ENCODE data around the gene SUN5.

SUN5 gene

DNA sequence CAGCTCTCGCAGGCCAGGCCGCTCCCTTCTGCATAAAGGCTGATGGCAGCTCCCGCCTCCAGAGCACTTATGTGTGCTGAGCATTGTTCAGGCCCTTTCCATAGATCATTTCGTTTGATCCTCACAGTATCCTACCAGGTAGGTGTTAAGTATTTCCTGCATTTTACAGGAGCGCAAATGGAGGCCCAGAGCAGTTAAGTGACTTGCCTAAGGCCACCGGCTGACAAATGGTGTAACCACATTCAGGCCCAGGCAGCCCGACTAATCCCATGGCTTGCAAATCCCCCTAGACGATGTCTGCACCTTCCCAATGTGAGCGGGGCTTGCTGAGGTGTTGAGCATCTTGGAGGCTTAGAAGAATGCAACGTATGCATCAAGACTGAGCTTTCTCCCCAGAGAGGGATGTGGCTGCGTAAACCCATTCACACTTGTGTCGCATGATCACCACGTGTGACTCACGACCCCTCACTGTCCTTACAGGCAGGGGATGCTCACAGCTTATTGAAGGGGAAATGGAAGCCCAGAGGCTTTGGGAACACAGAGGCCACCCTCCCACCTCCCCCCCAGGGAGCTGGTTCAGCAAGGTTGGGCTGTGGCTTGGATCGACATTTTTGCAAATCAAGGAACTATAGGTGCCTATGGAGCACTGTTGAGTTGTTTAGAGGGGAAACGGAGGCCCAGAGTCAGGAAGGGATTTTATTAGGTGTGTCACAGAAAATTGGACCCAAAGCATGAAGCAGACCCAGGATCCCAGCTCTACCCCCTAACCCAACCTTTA lies 10.3 kb upstream of the SUN5 start:
- FAIRE-seq (no peak), DNase-seq (ENCODE audit: low spot score) (no peak)

DNA sequence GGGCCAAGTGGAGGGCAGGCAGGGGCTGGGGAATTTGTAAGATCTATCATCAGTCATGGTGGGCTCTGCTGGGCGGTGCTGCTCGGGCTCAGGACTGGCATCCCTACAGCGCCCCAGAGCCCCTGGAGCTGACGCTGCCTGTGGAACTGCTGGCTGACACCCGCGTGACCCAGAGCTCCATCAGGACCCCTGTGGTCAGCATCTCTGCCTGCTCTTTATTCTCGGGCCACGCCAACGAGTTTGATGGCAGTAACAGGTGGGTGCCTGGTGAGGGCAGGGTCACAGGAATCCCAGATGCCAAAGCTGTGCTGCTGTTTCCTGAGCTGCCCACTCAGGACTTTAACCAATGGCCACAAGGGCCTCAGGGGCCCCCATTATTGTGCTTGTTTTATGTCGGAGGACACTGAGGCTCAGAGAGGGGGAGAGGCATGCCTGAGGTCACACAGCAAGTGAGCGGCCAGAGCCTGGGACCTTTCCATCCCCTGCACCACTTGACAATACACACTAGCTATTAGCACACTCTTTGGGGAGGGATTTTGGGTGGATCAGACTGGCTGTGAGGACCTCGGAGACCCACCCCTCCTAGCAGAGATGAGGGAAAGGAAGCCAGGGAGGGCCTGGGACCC lies 9.6 kb upstream of the SUN5 start:
- FAIRE-seq (no peak), DNase-seq (ENCODE audit: low spot score) (no peak)

GRCh38 chr20:33012327-33013189 lies 8.3 kb upstream of the SUN5 start:
- DNase-seq (ENCODE audit: low spot score) (no peak), FAIRE-seq (no peak)

DNA sequence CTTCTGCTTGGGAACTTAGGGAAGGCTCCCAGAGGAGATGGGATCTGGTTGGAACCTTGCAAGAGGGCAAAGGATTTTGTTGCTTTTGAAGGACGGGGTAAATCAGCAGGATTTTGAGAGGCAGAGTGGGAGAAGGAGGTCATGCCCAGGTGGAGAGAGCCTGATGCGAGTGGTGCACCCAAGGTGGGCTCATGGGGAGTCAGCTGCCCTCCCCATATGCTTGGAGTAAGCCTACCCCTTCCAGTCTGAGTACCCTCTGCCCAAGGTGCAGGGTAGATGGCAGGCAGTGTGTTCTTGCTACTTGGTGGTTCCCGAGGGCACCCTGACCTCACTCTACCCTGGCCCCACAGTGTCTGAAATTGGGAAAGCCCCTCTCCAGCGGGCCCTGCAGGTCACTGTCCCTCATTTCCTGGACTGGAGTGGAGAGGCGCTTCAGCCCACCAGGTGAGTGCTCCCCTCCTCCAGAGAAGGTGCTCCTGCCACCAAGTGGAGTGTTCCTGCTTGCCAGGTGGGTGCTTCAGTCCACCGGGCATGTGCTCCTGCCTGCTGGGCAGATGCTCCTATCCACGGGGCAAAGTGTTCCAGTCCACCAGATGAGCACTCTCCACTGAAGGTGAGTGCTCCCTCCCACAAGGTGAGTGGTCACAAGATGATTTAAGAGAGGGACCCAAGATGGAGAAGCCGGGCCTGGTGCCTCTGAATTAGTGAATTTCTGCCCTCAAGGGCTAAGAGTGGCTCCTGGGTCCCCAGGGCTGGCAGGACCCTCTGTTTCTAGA lies 6.6 kb upstream of the SUN5 start:
- FAIRE-seq (no peak), DNase-seq (ENCODE audit: low spot score) (no peak)

DNA sequence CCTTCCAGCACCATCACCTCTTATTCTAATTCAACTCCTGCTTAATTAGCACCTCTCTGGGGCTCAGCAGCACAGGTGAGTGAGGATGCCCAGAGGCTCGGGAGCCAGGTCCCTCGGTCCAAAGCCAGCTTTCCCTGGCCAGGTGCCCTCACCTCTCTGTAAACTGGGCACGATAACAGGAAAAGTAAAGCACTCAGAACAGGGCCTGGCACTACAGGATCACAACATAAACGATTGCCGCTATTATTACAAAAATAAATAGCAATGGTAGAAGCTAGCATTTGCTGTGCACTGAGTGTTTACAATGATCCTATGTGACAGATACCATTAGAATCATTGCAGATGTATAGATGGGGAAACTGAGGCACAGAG lies 5.9 kb upstream of the SUN5 start:
- FAIRE-seq: no peak
- DNase-seq (ENCODE audit: low spot score): no peak

DNA sequence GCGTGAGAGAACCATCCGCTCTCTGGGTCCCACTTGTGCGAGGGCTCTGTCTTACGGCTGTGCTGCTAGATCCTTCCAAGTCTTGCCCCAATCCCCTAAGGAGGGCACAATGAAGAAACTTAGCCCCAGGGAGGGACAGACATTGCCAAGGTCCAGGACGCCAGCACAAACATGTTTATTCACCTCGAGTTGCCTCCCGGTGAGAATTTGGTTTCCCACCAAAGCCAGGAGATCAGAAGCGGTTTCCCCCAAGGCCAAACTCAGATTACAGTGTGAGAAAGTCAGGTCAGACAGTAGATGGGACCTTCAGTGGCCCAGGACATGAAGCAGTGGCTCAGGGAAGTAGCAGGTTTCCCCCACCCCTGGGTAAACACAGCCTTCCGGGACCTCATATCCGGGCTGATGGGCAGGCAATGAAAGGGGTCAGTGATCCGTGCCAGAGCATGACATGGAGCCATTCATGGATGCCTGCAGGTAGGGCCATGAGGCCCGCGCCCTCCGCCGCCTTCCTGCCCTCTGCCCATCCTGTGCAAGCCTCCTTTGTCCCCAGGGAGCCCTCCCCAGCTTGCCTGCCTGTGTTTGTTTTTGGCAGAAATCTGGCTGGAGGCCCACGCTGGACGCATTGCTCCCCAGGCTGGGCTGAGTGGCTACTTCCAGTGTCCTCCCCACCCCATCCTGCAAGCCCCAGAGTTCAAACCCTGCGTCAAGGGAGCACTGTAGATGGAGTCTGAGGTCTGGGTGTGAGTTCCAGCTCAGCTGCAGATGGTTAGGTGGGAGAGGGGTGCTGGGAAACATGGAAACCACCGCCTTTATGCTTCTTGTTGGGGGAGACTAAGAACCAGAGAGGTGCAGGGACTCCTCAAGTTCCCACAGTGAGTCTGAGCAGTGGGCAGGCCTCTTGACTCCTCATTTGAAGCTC lies 5.2 kb upstream of the SUN5 start:
- FAIRE-seq (no peak), DNase-seq (ENCODE audit: low spot score) (no peak)

DNA sequence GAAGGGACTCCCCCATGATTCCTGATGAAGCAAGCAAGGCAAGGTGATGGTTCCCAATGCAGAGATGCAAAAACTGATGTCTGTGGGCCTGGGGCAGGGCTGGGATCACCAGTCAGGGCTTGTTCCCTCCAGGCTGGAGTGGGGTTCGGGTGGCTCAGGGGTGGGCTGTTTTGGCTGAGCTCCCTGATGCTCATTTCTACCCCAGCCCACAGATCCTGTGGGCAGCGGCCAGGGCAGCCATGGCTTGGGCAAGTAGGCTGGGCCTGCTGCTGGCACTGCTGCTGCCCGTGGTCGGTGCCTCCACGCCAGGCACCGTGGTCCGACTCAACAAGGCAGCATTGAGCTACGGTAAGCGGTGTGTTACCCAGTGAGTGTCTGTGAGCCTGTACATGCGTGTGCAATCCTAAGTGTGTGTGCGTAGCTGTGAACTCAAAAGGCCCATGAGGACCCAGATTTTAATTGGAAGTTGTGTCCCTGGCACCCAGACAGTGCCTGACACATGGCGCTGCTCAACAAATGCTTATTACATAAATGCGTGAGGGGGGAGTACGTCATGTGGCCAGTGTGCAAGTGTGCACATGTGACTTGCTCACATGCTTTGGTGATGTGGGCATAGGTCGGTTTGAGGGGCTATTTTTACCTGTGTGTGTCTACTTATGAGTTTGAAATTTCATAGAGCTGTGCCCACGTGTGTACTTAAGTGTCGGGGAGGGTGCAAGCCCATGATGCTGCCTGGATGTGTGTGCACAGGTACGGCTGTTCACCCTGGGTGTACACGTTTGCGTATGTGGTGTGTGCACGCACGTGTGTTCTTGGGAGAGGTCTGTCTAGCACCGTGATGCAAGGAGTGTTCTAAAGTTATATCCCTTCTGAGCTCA lies 4.3 kb upstream of the SUN5 start:
- peak; percentile 61 for FAIRE-seq
- no peak for DNase-seq (ENCODE audit: low spot score)

DNA sequence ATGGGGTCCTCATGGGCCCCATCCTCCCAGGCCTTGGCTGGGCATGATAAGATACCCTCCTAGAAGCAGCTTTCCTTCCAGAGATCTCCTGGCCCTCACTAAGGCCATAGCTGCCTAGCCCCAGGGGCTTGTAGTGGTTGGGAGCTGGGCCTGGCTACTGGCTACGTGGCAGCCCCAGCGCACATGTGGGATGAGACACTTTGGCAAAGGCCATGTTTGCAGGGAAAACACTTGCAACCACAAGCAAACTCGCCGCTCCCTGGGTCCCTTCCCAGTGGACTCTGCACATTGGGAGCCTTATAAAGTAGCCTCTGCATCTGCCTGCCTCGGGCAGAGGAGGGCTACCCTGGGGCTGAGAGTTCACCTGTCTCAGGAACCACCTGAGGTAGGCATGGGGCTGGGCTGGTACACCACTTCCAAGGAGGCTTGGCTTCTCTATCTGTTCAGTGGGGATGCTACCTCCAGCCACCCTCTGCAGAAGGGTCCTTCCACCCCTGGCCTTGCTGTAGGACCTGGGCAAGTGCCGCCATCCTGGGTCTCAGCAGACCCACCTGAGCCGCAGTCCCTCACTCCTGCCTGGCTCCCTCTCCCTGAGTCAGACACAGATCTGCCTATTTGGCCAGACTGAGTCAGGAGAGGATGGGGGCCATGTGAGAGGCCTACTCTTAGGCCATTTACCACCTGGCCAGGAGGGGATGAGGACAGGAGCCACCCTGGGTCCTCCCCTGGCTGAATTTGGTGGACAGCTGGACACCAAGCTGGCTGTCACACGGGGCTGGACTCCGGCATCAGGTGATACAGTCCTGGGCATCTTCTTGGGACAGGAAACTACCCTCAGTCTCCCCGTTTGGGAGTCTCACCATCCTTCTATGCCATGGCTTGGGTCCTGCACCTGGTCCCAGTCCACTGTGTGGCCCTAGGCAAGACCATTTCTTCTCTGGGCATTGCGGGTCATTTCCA lies 3.4 kb upstream of the SUN5 start, which contains the start of gene BPIFB2:
BPIFB2 (plus strand) TSS at position 329 of the 960 bp plus-strand sequence. CDS start 871 bp downstream, outside the sequence.
- DNase-seq (ENCODE audit: low spot score): no peak
- no peak for FAIRE-seq

GRCh38 chr20:33006776-33007375 lies 2.6 kb upstream of the SUN5 start:
- no peak for FAIRE-seq
- DNase-seq (ENCODE audit: low spot score): no peak

- FAIRE-seq: no peak
- DNase-seq (ENCODE audit: low spot score): no peak
Observed at GRCh38 chr20:33005908-33006775, 1.9 kb upstream of the SUN5 start.

- DNase-seq (ENCODE audit: low spot score) (no peak), FAIRE-seq (no peak)
Observed at GRCh38 chr20:33005132-33005566, 916 bp upstream of the SUN5 start.

DNA sequence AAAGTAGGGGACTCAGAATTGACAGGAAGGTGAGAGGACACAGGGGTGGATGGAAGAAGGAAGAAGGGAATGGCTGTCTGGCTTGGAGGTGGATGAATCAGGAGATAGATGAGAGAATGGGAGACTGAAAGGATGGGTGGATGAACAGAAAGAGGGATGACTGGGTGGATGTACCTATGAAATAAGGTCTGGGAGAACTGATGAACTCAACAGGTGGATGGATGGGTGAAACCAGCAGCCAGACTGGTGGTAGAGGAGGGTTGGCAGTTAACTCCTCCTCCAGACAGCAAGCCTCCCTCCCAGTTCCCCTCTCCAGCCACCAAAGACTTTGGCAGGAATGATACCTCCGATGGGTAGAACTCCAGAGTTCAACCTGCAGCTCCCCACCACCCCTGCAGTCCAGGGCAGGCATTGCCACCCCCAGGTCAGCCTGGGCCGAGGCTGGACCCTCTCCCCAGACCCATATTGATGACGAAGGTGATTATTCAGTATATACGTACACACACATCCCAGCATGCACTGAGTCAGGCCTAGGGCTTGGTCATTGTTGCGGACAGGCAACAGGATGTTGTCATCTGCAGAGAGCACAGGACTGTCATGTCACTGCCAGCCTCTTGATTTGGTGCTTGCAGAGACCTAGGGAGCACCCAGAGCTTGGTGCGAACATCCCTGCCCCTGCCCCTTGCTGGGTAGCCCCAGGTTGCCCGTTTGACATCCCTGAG lies 2.0 kb downstream of the SUN5 start:
- peak; percentile 35 for FAIRE-seq
- no peak for DNase-seq (ENCODE audit: low spot score)

DNA sequence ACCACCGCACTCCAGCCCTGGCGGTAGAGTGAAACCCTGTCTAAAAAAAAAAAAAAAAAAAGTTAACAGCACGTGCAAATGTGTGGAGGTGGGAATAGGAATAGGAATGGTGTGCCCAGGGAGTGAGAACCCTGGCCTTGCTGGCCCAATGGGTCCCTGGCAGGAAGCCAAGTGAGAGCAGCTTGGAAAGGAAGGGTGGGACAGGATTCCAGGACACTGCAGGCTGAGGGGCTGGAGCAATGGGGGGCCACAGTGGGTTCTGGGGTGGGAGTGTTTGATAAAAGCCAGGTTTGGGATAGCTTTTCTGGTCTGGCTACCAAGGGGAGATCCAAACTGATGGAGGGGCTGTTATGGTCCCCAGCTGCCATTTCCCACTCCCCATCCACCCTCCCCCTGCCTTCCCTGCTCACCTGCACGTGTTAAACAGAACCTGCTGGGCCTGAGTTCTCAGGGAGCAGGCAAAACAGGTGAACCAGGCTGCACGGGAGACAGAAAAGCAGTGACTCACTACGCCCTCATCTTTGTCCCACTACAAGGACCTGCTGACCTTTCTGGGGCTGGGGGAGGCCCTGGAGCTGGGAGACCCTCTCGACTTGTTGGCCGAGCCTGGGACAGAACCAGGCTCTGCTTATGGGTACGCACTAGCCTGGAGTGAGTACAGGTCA lies 3.3 kb downstream of the SUN5 start:
- DNase-seq (ENCODE audit: low spot score) (no peak), FAIRE-seq (no peak)

GRCh38 chr20:32999603-33000250 lies 4.5 kb downstream of the SUN5 start:
- DNase-seq (ENCODE audit: low spot score) (no peak), FAIRE-seq (no peak)

DNA sequence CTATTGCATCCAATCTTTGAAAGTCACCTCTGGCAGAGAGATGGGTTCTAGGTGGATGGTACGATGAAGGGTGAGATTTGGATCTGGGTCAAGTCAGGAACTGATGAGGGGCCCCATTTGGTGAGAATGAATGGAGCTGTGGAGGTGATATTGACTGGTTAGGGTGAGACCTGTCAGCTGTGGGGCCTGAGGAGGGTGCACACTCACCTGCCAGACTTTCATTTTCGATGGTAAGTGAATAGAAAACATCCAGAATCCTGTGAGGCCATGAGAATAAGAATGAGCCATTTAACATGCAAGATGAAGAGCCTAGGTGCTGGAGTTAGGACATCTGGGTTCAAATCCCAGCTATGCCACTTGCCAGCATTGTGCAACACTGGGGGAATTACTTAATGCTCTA lies 6.8 kb downstream of the SUN5 start:
- no peak for DNase-seq (ENCODE audit: low spot score)

More for the DNA sequence above, 6.8 kb downstream of the SUN5 start:
- no peak for FAIRE-seq

Data from urothelium cell line (cell line).